Trophoblast cell (in vitro differentiated cells and primary cell): ENCODE measurements around the gene RASSF5.

Experiments used
- DNase-seq, 2 donors: peaks; one replicate each; pipeline ENCODE4 v3.0.0-alpha.2; 2016
- H2AFZ ChIP-seq: 2 replicates; pipeline ENCODE4 v1.6.1; 2013; ENCODE audit warnings: low read length, moderate library complexity, mild to moderate bottlenecking; ENCODE audit not compliant: insufficient read depth, poor library complexity
- H2AK5ac ChIP-seq: 2 replicates; pipeline ENCODE4 v1.6.1; 2013; ENCODE audit warnings: mild to moderate bottlenecking, low read length
- H2BK120ac ChIP-seq: 2 replicates; pipeline ENCODE4 v1.6.1; 2013; ENCODE audit warnings: low read length, mild to moderate bottlenecking, moderate library complexity; ENCODE audit not compliant: insufficient read depth, poor library complexity
- H2BK12ac ChIP-seq: 2 replicates; pipeline ENCODE4 v1.6.1; 2013; ENCODE audit warnings: mild to moderate bottlenecking, low read length, moderate library complexity
- H2BK5ac ChIP-seq: 2 replicates; pipeline ENCODE4 v1.6.1; 2013; ENCODE audit warnings: low read length, low read depth, moderate library complexity, mild to moderate bottlenecking; ENCODE audit not compliant: poor library complexity
- H3K14ac ChIP-seq: 2 replicates; pipeline ENCODE4 v1.6.1; 2013; ENCODE audit warnings: mild to moderate bottlenecking, low read length
- H3K18ac ChIP-seq: 2 replicates; pipeline ENCODE4 v1.6.1; 2013; ENCODE audit warnings: mild to moderate bottlenecking, low read length
- H3K23ac ChIP-seq: 2 replicates; pipeline ENCODE4 v1.6.1; 2013; ENCODE audit warnings: low read length
- H3K27ac ChIP-seq: 2 replicates; pipeline ENCODE4 v1.5.1; 2013; ENCODE audit warnings: low read depth, mild to moderate bottlenecking, inconsistent platforms, low read length, moderate library complexity
- H3K27me3 ChIP-seq: 2 replicates; pipeline ENCODE4 v1.6.1; 2013; ENCODE audit warnings: inconsistent platforms, mild to moderate bottlenecking, low read length, moderate library complexity; ENCODE audit not compliant: insufficient read depth
- H3K36me3 ChIP-seq, 2 experiments: 1 replicate in 1 of 2; 2 replicates in 1 of 2; pipeline ENCODE4 v1.6.1; 2013; ENCODE audit warnings: low read length in 2 of 2, mild to moderate bottlenecking in 2 of 2, moderate library complexity in 1 of 2; ENCODE audit not compliant: insufficient read depth in 2 of 2, control insufficient read depth in 1 of 2
- H3K4ac ChIP-seq: 2 replicates; pipeline ENCODE4 v1.6.1; 2013; ENCODE audit warnings: low read depth, mild to moderate bottlenecking, low read length, moderate library complexity
- H3K4me1 ChIP-seq, 2 experiments: 1 replicate in 1 of 2; 2 replicates in 1 of 2; pipeline ENCODE4 v1.6.1; 2013; ENCODE audit warnings: low read length in 2 of 2, mild to moderate bottlenecking in 2 of 2, moderate library complexity in 1 of 2; ENCODE audit not compliant: insufficient read depth in 2 of 2, control insufficient read depth in 1 of 2
- H3K4me2 ChIP-seq: 2 replicates; pipeline ENCODE4 v1.6.1; 2013; ENCODE audit warnings: inconsistent platforms, mild to moderate bottlenecking, low read length, moderate library complexity
- H3K4me3 ChIP-seq: 2 replicates; pipeline ENCODE4 v1.5.1; 2013; ENCODE audit warnings: mild to moderate bottlenecking, low read depth, low read length, inconsistent platforms
- H3K79me1 ChIP-seq: one replicate; pipeline ENCODE4 v1.6.1; 2013; ENCODE audit warnings: low read length
- H3K79me2 ChIP-seq: 2 replicates; pipeline ENCODE4 v1.6.1; 2013; ENCODE audit warnings: low read length, mild to moderate bottlenecking; ENCODE audit not compliant: control insufficient read depth, insufficient read depth, poor library complexity
- H3K9ac ChIP-seq: 2 replicates; pipeline ENCODE4 v1.6.1; 2013; ENCODE audit warnings: mild to moderate bottlenecking, low read length
- H3K9me3 ChIP-seq: 2 replicates; pipeline ENCODE4 v1.6.1; 2013; ENCODE audit warnings: low read depth, mild to moderate bottlenecking, control low read depth, inconsistent platforms, low read length; ENCODE audit not compliant: insufficient read depth
- H4K12ac ChIP-seq: 2 replicates; pipeline ENCODE4 v1.6.1; 2013; ENCODE audit warnings: low read depth, mild to moderate bottlenecking, low read length, moderate library complexity
- H4K8ac ChIP-seq: 2 replicates; pipeline ENCODE4 v1.6.1; 2013; ENCODE audit warnings: low read depth, mild to moderate bottlenecking, low read length, moderate library complexity
- H4K91ac ChIP-seq: one replicate; pipeline ENCODE4 v1.6.1; 2013; ENCODE audit warnings: low read depth, mild to moderate bottlenecking, low read length, moderate library complexity
- whole genome bisulfite sequencing: extraction: QIAGEN DNeasy Blood & Tissue Kit; methylation state at CpG from one replicate; pipeline ENCODE4 v1.1.7; 2013; ENCODE audit warnings: missing lambda C conversion rate; ENCODE audit not compliant: insufficient read length, insufficient coverage; ENCODE audit errors: extremely low coverage; 5-methylcytosine and 5-hydroxymethylcytosine counted together

The RASSF5 gene

GRCh38 chr1:206495011-206495461 lies 12.3 kb upstream of the RASSF5 start:
- Histone ChIP-seq H3K79me2 (no peaks in the 10 kb centered on the region), H3K4me1 (peaks cover 0 to 3% of the 10 kb centered on the region in 2 experiments), H3K4me3 (no peak overlapping the region), H3K23ac (no peak overlapping the region), H3K79me1 (no peaks in the 10 kb centered on the region), H3K36me3 (peaks cover 0 to 10% of the 10 kb centered on the region in 2 experiments), H3K27me3 (no peaks in the 10 kb centered on the region), H4K91ac (no peak overlapping the region), H2BK5ac (no peak overlapping the region), H2BK12ac (no peak overlapping the region), H2AK5ac (no peak overlapping the region), H2AFZ (no peak overlapping the region), H3K14ac (no peak overlapping the region), H3K18ac (no peak overlapping the region), H4K12ac (no peak overlapping the region), H3K4ac (no peak overlapping the region), H3K27ac (no peak overlapping the region), H3K9me3 (no peaks in the 10 kb centered on the region), H3K9ac (no peak overlapping the region), H3K4me2 (no peak overlapping the region), H4K8ac (no peak overlapping the region), H2BK120ac (no peak overlapping the region)
- no peak for DNase-seq
- whole genome bisulfite sequencing, result no CpG with 5 or more reads among the region's 6 CpGs

GRCh38 chr1:206495493-206496046 lies 11.8 kb upstream of the RASSF5 start:
- no CpG with 5 or more reads among the region's 3 CpGs for WGBS
- Histone ChIP-seq H3K79me2 (no peaks in the 10 kb centered on the region), H3K14ac (no peak overlapping the region)

GRCh38 chr1:206496131-206496793 lies 11.1 kb upstream of the RASSF5 start:
- H2AK5ac ChIP-seq, result no peak overlapping the region
- DNase-seq, result peak in 1 of 2 donors; percentile 17
- no peaks in the 10 kb centered on the region for H3K9me3 ChIP-seq
- H3K4me1 ChIP-seq, result peaks cover 0 to 3% of the 10 kb centered on the region in 2 experiments
- no peaks in the 10 kb centered on the region for H3K79me1 ChIP-seq
- H3K4me2 ChIP-seq, result no peak overlapping the region
- H2BK5ac ChIP-seq, result no peak overlapping the region
- no peak overlapping the region for H2BK120ac ChIP-seq
- no peak overlapping the region for H3K27ac ChIP-seq
- no peak overlapping the region for H2BK12ac ChIP-seq
- no peak overlapping the region for H3K4me3 ChIP-seq
- H3K18ac ChIP-seq, result no peak overlapping the region
- H3K23ac ChIP-seq, result no peak overlapping the region
- H3K9ac ChIP-seq, result no peak overlapping the region
- H3K79me2 ChIP-seq, result no peaks in the 10 kb centered on the region
- no peak overlapping the region for H2AFZ ChIP-seq
- H4K8ac ChIP-seq, result no peak overlapping the region
- H4K91ac ChIP-seq, result no peak overlapping the region
- H3K27me3 ChIP-seq, result no peaks in the 10 kb centered on the region
- no peak overlapping the region for H4K12ac ChIP-seq
- H3K36me3 ChIP-seq, result peaks cover 0 to 10% of the 10 kb centered on the region in 2 experiments
- no peak overlapping the region for H3K14ac ChIP-seq
- no CpG with 5 or more reads among the region's 6 CpGs for WGBS
- H3K4ac ChIP-seq, result no peak overlapping the region

More at GRCh38 chr1:206495493-206496046, 11.8 kb upstream of the RASSF5 start:
- Histone ChIP-seq H2BK12ac (no peak overlapping the region), H2AK5ac (no peak overlapping the region), H3K9me3 (no peaks in the 10 kb centered on the region), H3K4ac (no peak overlapping the region), H3K36me3 (peaks cover 0 to 10% of the 10 kb centered on the region in 2 experiments), H2BK5ac (no peak overlapping the region), H2BK120ac (no peak overlapping the region), H4K8ac (no peak overlapping the region), H3K23ac (no peak overlapping the region), H3K27ac (no peak overlapping the region), H3K27me3 (no peaks in the 10 kb centered on the region), H3K4me2 (no peak overlapping the region), H4K12ac (no peak overlapping the region), H3K18ac (no peak overlapping the region), H3K9ac (no peak overlapping the region), H3K4me3 (no peak overlapping the region), H2AFZ (no peak overlapping the region), H4K91ac (no peak overlapping the region), H3K4me1 (peaks cover 0 to 3% of the 10 kb centered on the region in 2 experiments), H3K79me1 (no peaks in the 10 kb centered on the region)
- no peak for DNase-seq

- no peak for DNase-seq
- no peak overlapping the region for H2AK5ac ChIP-seq
- H4K12ac ChIP-seq, result no peak overlapping the region
- no peak overlapping the region for H3K27ac ChIP-seq
- no peak overlapping the region for H3K14ac ChIP-seq
- no peak overlapping the region for H2AFZ ChIP-seq
- no peak overlapping the region for H4K91ac ChIP-seq
- H3K23ac ChIP-seq, result no peak overlapping the region
- no CpG with 5 or more reads among the region's 4 CpGs for WGBS
- H3K4me3 ChIP-seq, result no peak overlapping the region
- H3K9ac ChIP-seq, result no peak overlapping the region
- H3K36me3 ChIP-seq, result peaks cover 0 to 6% of the 10 kb centered on the region in 2 experiments
- H3K4me2 ChIP-seq, result no peak overlapping the region
- no peaks in the 10 kb centered on the region for H3K79me1 ChIP-seq
- peaks cover 0 to 3% of the 10 kb centered on the region in 2 experiments for H3K4me1 ChIP-seq
- H3K9me3 ChIP-seq, result no peaks in the 10 kb centered on the region
- H3K4ac ChIP-seq, result no peak overlapping the region
- H2BK12ac ChIP-seq, result no peak overlapping the region
- H3K79me2 ChIP-seq, result no peaks in the 10 kb centered on the region
- H3K27me3 ChIP-seq, result no peaks in the 10 kb centered on the region
- no peak overlapping the region for H4K8ac ChIP-seq
- no peak overlapping the region for H3K18ac ChIP-seq
- no peak overlapping the region for H2BK5ac ChIP-seq
- H2BK120ac ChIP-seq, result no peak overlapping the region
Measured at GRCh38 chr1:206497363-206497762, 10.0 kb upstream of the RASSF5 start.
